Stimulated activated naive CD4-positive, alpha-beta T cell treated with Interleukin-2 at 50 U/mL for 16 hours (primary cell): Measurements from ENCODE around the gene AP3S1.

Experiments used
- DNase-seq: peaks from one replicate; lab custom pipeline; 2025; lab: John Stamatoyannopoulos, UW

The AP3S1 gene

GRCh38 chr5:115940080-115940810 is 98.5 kb downstream of the AP3S1 start:
- DNase-seq: no peak

- no peak for DNase-seq
Measured at GRCh38 chr5:115941051-115941675, 99.4 kb downstream of the AP3S1 start.

DNA sequence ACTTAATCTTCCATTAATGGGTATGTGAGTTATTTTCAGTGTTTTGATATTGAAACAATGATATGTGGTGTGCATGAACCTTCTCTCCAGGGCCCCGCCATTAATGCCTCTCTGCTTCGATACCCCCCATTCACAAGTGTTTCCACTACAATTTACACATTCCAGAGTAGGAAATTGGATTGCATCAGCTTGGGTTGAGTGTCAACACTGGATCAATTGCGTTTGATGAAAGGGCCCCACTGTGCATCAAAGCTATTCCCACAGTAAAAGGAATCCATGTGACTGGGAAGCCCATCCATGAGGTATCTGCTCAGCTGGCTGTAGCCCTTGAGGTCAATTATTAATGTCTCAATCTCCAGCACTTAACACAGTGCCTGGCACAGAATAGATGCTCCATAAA is 102.8 kb downstream of the AP3S1 start:
- no peak for DNase-seq

DNA sequence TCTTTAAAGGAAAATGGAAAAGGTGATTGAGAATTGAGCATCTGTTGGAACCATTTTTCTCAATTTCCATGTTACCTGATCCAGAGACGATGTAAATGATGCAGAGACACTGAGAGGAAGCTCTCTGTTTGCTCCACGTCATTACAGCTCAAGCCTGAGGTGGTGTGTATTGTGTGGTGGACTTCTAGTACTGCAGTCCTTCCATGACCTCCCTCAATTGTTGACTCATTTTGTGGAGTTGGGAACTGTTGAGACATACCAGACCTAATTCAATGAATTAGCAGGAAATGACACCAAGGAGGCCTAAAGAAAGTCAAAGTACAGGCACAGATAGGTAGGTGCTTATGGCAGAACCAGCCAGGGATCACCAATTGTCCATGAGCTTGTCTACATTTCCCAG is 104.9 kb downstream of the AP3S1 start:
- DNase-seq: no peak

DNA sequence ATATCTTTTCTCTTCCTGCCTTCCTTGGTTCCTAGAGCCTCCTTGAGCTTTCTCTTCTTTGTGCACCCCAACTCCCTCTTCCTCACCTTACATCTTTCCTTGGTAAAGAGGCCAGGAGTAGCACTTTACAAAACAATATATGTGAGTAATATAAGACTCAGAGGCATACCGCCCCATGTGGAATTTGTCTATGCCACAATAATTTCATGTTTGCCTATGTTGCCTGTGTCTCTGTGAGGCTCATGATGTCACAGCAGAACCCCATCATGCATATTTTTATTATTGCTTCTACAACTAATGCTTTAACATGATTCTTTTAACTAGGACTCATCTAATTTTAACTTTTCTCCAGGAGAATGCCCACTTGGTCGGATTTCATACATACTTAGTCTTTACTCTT is 105.5 kb downstream of the AP3S1 start:
- no peak for DNase-seq

DNA sequence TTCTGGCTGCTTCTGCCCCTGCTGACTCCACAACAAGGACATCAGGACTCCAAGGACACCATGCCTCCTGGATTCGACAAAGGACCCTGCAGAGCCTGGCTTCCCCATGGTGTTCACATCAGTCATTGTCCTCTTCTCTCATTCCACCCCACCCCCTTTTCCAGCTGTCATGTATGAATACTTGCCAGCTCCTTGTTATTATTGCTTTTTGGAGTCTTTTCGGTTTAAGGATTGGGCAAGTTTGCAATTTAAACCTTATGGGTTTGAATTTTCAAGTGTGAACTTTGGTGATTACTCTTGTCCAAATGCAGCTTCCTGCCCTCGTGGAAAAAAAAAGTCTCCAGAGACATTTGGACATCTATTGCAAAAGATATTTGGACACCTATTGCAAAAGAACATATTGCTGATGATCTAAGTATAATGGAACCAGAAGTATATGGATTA is 106.4 kb downstream of the AP3S1 start:
- DNase-seq: no peak

- no peak for DNase-seq
Measured at GRCh38 chr5:115949096-115949495, 107.4 kb downstream of the AP3S1 start.

DNA sequence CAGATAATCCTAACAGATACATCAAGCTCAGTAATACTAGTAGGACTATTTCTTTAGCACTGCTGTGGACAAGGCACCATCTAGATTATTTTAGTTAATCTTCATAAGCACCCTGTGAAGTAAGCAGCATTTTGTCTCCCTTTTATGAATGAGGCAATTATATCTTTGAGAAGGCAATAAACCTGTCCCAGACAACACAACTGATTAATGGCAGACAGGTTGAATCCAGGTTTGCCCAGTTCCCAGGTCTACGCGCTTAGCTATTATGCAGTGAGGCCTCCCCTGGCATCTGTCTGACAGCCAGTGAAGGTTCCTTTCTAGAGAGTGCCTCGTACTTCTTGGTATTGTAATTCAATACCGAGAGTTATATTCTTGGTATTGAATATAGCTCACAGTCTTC is 110.9 kb downstream of the AP3S1 start:
- no peak for DNase-seq

GRCh38 chr5:115954144-115954543 is 112.4 kb downstream of the AP3S1 start:
- no peak for DNase-seq

GRCh38 chr5:115956957-115957356 is 115.2 kb downstream of the AP3S1 start:
- no peak for DNase-seq

DNA sequence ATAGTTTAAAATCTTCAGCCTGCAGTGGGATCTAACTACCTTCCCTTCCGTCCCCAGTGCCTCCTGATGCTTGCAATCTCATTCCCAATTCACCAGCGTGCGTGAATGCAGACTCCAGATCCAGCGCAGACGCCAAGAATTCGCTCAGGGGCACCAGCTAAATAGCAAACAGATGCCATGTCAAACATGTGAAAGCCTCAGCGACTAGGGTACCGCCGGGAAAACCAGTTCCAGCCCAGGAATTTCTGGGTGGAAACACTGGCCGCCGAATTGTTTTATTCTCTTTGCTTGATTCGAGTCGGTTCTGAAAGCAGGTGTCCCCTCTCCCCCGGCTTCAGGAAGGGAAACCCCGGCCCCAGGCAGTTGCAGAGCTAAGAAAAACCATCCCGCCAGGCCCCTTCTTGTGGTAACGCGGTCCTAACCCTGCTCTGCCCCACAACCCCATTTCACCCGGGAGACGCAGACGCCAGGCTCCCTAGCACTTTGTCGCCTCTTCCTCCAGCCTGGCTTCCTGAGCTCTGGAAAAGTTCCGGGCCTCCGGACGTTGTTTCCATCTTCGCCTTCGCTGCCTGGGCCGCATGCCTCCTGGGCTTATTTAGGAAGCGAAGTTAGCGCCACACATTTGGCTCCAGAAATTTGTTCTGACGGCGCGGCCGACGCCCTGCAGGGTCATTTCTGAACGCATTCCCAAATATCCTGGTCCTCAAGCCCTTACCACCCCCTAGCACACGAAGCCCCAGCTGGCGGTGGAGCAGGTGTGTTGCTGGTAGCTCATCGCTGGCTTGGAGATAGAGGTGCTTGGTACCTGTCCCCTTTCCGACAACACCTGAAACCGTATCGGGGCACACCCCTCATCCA is 119.9 kb downstream of the AP3S1 start:
- no peak for DNase-seq

DNA sequence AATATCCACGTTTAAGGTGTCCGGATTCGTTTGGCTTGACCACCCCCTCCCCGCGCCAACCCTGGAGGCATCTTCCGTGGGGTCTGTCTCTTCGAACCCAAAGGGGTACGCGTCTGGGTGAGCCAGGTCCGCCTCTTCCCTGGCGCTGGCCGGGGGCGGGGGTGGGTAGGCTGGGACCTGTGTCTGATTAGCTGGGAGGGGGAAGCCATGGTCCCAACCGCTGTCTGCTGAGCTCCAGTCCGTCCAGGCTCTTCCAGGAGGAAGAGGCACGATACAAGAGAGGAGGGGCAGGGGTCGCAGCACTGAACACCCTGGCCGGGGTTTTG is 120.5 kb downstream of the AP3S1 start, which contains the start of gene LVRN:
LVRN (plus strand) TSS at position 237 of the 326 bp plus-strand sequence. CDS start 143 bp downstream, outside the sequence.
- no peak for DNase-seq

GRCh38 chr5:115962565-115963402 is 121.0 kb downstream of the AP3S1 start:
- no peak for DNase-seq

- no peak for DNase-seq
Measured at GRCh38 chr5:115963566-115963965, 121.8 kb downstream of the AP3S1 start.
